Measurements from ENCODE around the gene FOXJ2.
A peak's percentile ranks its signal among the peaks of the same experiment; 100 is the strongest.
"Not testable (repeated sequence)": the region's sequence is repeated elsewhere in the genome, so short reads cannot be mapped to it uniquely, and the experiment has no call there.

FOXJ2 gene

DNA sequence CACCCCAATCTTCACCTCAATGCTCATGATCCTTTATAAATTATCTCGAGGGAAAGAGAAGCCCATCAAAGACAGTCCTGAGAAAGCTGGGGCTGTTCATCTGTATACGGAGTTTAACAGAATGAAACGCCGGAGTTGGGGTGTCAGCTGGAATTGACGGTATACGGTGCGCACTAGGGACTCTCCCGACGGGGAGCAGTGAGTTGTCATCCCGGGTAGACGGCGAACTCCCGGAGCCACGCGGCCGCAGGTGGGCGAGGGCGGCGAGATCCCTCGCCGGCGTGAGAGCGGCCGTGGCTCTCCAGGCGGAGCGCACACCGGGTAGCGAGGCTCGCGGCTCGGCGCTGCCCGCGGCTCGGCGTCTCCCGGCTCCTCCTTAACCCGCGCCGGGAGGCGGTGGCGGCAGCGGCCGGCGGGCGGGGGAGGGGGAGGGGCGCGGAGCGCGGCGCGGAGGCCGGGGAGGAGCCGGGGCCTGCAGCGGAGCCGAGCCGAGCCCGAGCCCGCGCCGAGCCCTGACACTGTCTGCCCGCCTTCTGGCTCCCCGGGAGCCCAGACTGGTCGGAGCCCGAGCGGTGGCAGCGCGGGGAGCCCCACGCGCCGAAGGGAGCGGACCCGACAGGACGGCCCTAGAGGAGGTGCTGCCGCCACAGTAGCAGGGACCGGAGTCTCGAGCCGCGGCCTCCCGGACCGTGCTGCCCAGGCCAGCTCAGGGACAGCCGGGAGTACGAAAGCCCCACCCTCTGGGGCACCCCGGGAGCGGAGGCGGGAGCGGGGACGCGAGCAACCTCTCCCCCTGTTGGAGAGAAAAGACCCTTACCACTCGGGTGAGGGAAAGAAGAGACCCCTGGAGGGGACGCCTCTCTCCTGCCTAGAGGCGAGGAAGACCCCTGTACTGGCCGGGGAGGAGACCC is at the start of gene FOXJ2:
Gene FOXJ2 (plus strand): TSS at position 475 of the 911 bp plus-strand sequence. CDS start 7,117 bp downstream, outside the sequence.
- DNase-seq, result peak; percentile 79

DNA sequence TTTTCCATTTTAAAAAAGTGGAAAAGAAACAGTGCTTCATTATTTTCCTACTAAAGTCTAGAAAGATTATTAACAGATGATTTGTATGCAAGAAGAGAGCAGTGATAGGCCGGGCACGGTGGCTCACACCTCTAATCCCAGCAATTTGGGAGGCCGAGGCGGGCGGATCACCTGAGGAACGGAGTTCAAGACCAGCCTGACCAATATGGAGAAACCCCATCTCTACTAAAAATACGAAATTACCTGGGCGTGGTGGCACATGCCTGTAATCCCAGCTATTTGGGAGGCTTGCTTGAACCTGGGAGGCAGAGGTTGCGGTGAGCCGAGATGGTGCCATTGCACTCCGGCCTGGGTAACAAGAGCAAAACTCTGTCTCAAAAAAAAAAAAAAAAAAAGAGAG is 49.5 kb upstream of the FOXJ2 start:
- not testable (repeated sequence) for DNase-seq

DNA sequence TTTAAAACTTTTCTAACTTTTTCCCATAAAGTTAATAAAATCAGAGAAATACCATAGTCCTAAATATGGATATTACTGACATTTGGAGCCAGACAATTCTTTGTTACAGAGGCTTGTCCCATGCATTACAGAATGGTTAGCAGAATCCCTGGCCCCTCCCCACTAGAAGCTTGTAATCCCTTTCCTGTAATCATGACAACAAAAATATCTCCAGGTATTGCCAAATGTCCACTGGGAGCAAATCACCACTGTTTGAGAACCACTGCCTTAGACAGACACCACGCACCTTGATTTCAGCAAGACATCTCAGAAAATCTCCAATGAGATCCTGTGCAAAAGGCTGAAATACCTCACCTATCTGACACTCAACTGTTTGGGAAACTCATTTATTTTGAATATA is 49.1 kb upstream of the FOXJ2 start:
- not testable (repeated sequence) for DNase-seq

DNA sequence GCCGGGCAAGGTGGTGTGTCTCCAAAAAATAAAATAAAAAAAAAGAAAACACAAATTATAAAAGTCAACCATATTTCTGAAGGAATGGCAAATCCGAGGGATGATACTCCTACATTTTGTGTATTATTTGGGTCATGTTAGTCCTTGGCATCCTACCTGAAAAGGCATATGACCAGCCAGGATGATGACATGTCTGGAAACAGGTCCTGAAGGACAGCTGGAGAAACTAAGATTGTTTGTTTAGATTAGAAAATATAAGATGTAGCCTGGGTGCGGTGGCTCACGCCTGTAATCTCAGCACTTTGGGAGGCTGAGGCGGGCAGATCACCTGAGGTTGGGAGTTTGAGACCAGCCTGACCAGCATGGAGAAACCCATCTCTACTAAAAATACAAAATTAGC is 47.6 kb upstream of the FOXJ2 start:
- no peak for DNase-seq

DNA sequence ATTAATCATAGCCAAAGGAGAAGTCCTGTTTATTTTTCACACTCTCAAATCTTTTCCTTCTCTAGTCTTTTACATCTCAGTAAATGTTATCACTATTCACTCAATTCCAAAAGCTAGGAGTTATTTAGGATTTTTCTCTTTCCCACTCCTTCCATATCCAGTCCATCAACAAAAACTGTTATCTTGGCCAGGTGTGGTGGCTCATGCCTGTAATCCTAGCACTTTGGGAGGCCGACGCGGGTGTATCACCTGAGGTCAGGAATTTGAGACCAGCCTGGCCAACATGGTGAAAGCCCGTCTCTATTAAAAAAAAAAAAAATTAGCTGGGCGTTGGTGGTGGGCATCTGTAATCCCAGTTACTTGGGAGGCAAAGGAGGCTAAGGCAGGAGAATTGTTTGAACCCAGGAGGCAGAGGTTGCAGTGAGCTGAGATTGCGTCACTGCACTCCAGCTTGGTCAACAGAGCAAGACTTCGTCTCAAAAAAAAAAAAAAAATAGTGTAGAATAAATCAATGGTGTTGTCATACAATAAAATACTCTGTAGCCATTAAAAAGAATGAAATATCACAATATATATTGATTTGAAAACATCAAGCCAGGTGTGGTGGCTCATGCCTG is 46.6 kb upstream of the FOXJ2 start:
- no peak for DNase-seq

DNA sequence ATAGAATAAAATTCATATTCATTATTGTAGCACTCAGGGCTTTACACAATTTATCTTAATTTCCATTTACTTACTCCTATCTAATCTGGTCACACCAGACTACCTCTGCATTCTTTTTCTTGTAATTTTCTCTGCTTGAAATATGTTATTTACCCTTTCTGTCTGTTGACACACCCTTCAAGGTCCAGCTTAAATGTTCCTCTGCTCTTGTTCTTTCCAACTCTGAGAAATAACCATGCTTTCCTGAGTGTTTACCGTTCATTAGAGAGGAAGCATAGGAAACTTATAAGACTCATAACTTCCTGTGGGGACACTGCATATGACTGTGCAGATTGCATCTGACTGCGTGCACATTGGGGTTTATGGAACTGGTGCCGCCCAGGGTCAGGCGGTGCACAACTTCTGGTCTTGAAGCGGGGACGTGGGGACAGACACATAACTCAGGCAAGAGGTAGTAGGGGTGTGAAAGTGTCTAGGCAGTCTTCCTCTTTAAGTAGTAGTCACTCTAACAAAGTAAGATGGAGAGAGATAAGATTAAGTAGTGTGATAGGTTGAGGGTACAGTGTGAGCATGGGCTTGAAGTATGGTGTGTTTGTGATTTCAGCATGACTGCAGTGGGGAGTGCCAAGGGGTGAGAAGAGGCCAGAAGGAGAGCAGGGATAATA is 42.6 kb upstream of the FOXJ2 start:
- DNase-seq, result no peak

DNA sequence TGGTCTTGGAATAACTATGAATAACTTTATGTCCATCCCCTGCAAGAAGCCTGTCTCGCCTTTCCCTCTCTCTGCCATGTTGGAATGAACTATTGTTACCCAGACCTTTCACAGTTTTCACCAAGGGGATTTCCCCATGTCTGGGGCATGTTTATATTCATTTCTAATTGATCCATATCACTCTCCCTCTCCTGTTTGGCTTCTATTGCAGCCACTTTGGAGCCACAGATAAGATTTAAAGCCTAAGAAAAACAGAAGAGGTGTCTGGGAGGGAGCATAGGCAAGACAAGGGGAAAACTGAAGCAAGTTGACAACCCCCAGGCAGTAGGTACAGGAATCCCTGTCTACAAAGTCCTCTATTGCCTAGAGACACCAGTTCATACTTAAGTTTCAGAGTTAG is 41.0 kb upstream of the FOXJ2 start:
- no peak for DNase-seq

DNA sequence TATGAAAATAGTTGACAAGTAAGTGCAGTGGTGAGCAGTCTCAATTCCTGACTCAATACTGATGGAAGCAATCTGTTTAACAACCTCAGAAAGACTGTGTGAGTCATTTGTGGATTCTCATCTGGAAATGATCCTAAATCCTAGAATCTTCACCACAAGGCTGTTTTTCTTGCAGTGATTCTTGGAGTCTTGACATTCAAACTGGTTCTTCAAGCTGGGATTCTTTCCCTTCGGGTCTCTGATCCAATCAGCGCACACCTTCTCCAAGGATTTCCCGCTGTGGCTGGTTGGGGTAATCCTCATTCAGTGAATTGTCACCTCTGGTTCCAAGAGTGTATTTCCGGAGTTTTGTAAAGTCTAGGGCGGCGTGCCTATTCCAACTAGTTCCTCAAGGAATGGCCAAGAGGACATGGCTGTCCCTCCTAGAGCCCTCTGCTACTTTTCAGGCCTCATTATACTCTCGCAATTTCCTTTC is 37.7 kb upstream of the FOXJ2 start:
- no peak for DNase-seq

DNA sequence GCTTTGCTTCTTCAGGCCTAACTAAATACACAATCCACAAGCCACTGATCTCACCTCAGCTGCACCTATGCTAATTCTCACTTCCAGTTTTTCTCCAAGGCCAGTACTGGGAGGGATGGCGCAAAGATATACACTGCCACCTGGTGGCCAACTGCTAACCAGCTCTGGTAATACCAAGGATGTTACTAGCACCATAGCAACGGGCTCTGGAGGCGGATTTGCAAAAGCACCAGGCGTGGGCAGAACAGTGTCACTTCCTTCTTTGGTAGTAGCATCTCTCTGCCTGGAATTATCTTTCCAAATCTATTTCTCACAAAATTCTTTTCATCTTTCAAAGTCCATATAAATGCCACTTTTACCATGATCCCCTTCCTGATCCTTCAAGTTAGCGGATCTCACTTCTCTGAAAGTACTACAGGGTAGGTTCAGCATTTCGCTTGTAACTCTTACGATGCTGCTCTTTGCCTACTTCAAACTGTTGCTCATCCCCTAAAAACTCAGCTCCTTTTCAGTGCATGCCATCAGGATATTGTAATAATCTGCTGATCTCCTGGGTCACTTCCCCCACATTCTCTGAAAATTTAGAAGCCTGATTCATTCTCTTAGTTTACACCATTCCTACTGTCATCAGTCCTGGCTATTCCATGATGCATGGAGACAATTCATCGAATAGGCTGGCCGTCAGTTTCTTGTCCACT is 37.1 kb upstream of the FOXJ2 start:
- peak; percentile 81 for DNase-seq

DNA sequence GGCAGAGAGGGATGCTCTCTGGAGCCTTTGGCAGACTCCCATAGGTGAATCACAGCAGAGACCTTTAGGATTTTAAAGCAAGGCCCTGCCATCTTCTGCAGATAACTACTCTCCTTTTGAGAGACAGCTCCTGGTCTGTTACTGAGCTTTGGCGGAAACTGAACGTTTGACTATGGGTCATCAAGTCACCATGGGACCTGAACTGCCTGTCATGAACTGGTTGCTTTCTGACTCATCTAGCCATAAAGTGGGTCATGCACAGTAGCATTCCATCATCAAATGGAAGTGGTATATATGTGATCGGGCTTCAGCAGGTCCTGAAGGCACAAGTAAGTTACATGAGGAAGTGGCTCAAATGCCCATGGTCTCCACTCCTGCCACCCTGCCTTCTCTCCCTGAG is 31.7 kb upstream of the FOXJ2 start:
- DNase-seq, result not testable (repeated sequence)

DNA sequence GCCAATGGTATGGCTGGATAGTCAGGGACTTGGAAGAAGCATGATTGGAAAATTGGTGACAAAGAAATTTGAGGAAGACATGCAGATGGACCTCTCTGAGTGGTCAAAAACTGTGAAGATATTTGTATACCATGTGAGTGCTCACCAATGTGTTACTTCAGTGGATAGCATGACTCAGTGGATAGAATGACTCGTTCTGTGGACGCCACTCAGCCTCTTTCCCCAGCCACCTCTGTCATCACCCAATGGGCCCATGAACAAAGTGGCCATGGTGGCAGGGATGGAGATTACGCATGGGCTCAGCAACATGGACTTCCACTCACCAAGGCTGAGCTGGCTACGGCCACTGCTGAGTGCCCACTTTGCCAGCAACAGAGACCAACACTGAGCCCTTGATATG is 31.0 kb upstream of the FOXJ2 start:
- DNase-seq, result not testable (repeated sequence)

DNA sequence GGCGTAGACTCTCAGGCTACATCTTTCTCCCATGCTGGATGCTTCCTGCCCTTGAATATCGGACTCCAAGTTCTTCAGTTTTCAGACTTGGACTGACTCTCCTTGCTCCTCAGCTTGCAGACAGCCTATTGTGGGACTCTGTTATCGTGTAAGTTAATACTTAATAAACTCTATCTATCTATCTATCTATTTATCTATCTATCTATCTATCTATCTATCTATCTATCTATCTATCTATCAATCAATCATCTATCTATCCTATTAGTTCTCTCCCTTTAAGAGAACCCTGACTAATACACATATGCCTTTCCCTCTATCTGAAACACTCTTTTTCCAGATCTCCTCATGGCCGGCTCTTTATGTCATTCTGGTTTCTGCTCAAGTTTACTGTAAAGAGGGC is 27.6 kb upstream of the FOXJ2 start:
- not testable (repeated sequence) for DNase-seq

DNA sequence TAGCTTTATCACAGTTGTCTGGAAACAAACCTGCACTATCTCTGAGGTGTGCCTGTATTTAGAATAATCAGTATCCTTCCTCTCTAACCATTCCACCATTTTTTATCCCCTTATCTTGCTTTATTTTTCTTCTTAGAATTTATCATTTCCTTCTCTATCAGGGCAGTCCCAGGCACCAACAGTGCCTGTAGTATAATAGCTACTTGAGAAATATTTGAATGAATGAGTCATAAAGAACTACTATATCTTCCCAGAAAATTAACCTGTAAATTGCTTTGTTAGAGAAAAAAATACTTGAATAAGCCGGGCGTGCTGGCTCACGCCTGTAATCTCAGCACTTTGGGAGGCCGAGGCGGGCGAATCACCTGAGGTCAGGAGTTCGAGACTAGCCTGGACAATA is 21.2 kb upstream of the FOXJ2 start:
- DNase-seq, result no peak

DNA sequence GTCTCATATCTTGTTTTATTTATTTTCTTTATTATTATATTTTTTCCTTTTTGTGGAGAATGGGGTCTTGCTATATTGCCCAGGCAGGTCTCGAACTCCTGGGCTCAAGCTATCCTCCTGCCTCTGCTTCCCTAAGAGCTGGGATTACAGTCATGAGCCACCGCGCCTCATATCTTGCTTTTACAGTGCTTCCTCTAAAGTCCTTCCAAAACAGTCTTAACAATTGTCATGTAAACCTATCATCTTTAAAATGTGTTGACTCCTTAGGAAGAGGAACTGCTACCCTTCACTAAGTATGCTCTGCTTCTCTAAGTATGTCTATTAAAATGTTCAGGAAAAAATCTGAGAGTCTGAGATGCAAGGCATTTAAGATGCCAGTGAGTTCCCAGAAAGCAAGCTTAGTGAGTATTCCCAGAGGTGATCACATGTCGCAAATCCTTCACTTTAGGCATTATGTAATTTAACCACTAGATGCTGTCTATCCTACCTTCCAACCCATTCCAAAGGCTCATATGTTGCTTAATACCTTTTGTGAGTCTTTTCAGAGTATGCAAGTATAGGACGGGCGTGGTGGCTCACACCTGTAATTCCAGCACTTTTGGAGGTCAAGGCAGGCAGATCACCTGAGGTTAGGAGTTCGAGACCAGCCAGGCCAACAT is 19.7 kb upstream of the FOXJ2 start:
- no peak for DNase-seq

DNA sequence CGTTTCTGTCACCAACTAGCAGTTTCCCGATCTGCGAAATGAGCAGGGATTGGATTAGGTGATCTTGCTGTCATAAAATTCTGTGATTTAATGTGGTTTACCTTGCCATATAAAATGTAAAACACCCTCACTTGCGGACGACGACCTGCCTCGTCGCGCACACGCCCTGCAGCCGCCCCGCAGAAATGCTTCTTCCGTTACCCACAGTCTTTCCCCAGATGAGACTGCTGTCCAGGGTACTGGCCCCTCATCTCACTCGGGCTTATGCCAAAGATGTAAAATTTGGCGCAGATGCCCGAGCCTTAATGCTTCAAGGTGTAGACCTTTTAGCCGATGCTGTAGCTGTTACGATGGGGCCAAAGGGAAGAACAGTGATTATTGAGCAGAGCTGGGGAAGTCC is 17.7 kb upstream of the FOXJ2 start:
- no peak for DNase-seq

DNA sequence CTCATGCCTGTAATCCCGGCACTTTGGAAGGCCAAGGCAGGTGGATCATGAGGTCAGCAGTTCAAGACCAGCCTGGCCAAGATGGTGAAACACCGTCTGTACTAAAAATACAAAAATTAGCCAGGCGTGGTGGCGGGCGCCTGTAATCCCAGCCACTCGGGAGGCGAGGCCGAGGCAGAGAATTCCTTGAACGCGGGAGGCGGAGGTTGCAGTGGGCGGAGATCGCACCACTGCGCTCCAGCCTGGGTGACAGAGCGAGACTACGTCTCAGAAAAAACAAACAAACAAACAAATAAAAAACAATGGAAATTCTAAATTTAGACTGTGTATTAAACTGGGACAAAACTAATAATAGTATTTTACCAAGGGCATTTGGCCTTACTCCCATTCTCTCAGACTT is 14.3 kb upstream of the FOXJ2 start:
- not testable (repeated sequence) for DNase-seq

DNA sequence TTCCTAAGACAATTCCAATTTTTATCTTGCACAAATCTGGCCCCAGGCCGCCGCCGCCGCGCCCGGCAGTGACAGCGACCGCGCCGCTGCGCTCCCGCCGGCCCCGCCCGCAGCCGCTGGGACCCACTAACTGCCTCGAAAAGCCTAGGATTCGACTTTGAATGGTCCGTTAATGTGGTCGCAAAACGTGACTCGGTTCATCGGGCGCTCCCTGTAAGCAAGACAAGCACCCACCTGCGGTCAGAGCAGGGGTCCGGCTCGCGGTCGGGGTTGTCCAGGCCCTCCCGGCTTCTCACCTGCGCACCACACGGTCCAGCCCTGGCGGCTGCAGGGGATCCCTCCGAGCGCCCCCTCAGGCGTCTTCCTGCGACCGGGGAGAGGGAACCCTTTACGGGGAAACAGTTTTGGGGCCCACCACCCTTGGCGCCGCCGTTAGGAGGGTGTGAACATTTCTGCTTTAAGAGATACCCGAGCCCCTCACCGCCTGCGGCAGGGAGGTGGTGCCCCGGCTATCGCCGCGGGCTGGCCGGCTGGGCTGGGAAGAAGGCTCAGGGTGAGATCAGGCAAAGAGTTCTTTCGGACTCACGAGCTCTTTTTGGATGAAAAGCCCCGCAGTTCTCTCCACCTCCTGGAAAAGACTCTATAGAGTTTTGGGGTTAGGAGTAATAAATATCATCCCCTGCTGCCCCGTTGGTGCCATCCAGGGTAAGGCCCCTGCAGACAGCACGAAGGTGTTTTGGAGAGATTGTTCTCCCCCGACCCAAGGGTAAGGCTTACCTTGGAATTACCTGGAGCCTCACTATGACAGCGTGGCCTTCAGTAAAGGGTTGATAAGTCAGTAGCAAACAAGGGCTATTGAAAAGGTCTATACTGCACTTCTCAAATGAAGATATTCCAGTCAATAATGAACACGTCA is 13.6 kb upstream of the FOXJ2 start:
- no peak for DNase-seq

DNA sequence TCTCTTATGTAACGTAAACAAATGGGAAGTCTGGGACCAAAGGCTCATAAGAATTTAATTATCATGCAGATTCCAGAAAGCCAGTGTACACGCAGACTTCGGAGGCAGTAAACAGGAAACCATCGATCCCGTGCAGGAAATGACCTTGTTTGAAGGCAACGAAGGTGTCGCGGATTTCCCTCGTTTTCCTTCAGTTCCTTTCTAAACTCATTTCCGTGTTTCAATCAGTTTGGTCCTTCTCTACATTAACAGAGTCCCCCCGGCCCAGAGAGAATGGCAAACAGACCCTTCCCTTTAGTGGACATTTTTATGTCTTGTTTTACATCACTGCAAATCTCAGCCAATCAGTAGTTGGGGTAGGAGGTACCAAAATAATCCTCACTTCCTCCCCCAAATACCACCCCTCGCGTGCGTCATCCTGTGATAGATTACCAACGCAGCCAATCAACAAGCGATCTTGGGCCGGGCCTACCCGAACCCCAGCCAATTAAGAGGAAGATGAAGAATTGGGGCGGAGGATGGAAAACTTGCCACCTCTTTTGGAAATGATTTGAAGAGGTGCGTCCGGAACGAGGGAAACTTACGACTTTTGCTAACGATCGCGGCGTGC is 6.1 kb upstream of the FOXJ2 start:
- peak; percentile 99 for DNase-seq

DNA sequence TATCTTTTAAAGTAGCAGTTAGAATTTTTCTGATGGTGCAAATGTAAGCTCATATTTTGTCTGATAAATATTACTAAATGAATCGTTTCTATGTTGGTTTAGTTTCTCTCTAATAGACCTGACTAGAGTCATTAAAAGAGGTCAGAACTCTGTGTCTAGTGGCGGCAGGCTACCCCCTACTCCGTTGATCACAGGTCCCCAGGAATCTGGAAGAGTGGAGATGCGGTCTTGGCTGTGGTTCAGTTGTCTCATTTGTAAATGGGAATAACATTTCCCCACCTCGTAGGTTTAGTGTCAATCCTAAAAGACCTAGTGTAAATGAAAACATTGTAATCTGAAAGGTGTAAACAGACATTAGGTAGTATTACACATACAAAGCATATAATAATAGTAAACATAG is 4.7 kb upstream of the FOXJ2 start:
- no peak for DNase-seq

DNA sequence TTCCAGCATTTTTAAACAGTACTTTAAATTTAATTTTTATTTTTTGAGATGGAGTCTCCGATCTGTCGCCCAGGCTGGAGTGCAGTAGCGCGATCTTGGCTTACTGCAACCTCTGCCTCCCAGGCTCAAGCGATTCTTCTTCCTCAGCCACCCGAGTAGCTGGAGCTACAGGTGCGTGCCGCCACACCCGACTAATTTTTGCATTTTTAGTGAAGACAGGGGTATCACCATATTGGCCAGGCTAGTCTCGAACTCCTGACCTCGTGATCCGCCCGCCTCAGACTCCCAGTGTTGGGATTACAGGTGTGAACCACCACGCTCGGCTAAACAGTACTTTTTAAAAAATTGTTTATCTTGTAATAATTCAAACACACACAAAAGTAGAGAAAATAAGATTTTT is 4.2 kb upstream of the FOXJ2 start:
- DNase-seq, result no peak

DNA sequence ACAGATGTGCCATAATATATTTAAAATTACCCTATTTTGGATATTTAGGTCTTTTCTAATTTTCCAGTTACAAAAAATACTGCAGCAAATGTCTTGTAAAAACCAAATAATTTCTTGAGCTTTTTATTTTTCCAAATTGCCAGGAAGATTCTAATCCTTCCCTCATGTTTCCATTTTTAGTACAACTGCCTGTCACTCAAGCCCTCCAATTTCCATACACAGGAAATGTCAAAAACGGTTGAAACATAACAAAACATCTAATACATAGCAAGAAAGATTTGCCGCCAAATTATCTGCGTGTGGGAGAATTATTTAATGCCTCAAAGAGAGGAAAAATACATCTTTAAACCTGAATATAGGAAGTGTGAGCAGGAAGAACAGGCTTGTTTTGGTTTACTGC is 2.3 kb upstream of the FOXJ2 start:
- no peak for DNase-seq

All from NCI-H345 (cell line).